ENCODE data around the gene TCF21. TPM values are rescaled to one million over a fixed set of nuclear protein-coding genes. Genes with fewer than 3 reads are reported as not detected.
"Not testable (repeated sequence)": the region's sequence is repeated elsewhere in the genome, so short reads cannot be mapped to it uniquely, and the experiment has no call there.

TCF21 gene
- total RNA-seq, 1 donor from 2014 or later: not detected

GRCh38 chr6:133918208-133918930, 29.5 kb downstream of the TCF21 start:
- no peak for DNase-seq (ENCODE audit: low read depth, low spot score)
- Mint-ChIP-seq H3K9me3 (peaks cover 4% of the 10 kb centered on the region), H3K36me3 (ENCODE audit: low read depth) (no peaks in the 10 kb centered on the region), H3K27ac (ENCODE audit: unreplicated experiment) (no peak overlapping the region), H3K4me1 (peaks cover 7% of the 10 kb centered on the region), H3K4me3 (no peak overlapping the region), H3K27me3 (ENCODE audit: low read depth) (no peaks in the 10 kb centered on the region)
- TF ChIP-seq CTCF (conservative IDR thresholded peaks at IDR 0.05): no peak

GRCh38 chr6:133919362-133919761, 30.4 kb downstream of the TCF21 start:
- H3K27ac Mint-ChIP-seq (ENCODE audit: unreplicated experiment): no peak overlapping the region

GRCh38 chr6:133921249-133921859, 32.4 kb downstream of the TCF21 start:
- peak; percentile 84 for TF ChIP-seq CTCF (conservative IDR thresholded peaks at IDR 0.05)
- Mint-ChIP-seq H3K9me3 (no peaks in the 10 kb centered on the region), H3K4me1 (peaks cover 7% of the 10 kb centered on the region), H3K27me3 (ENCODE audit: low read depth) (peaks cover 9% of the 10 kb centered on the region), H3K36me3 (ENCODE audit: low read depth) (no peaks in the 10 kb centered on the region), H3K4me3 (no peak overlapping the region), H3K27ac (ENCODE audit: unreplicated experiment) (no peak overlapping the region)
- peak; percentile 82 for DNase-seq (ENCODE audit: low read depth, low spot score)

More at GRCh38 chr6:133919362-133919761, 30.4 kb downstream of the TCF21 start:
- Mint-ChIP-seq H3K9me3 (no peaks in the 10 kb centered on the region), H3K27me3 (ENCODE audit: low read depth) (no peaks in the 10 kb centered on the region), H3K4me3 (no peak overlapping the region), H3K4me1 (peaks cover 7% of the 10 kb centered on the region), H3K36me3 (ENCODE audit: low read depth) (no peaks in the 10 kb centered on the region)
- DNase-seq (ENCODE audit: low read depth, low spot score): no peak
- no peak for TF ChIP-seq CTCF (conservative IDR thresholded peaks at IDR 0.05)

GRCh38 chr6:133923938-133924593, 35.2 kb downstream of the TCF21 start:
- H3K4me1 Mint-ChIP-seq: no peaks in the 10 kb centered on the region
- H3K27ac Mint-ChIP-seq (ENCODE audit: unreplicated experiment): no peak overlapping the region
- peak; percentile 92 for TF ChIP-seq CTCF (conservative IDR thresholded peaks at IDR 0.05)
- DNase-seq (ENCODE audit: low read depth, low spot score): peak; percentile 63
- H3K9me3 Mint-ChIP-seq: no peaks in the 10 kb centered on the region
- no peak overlapping the region for H3K4me3 Mint-ChIP-seq
- H3K36me3 Mint-ChIP-seq (ENCODE audit: low read depth): no peaks in the 10 kb centered on the region
- H3K27me3 Mint-ChIP-seq (ENCODE audit: low read depth): peaks cover 11% of the 10 kb centered on the region

- H3K27ac Mint-ChIP-seq (ENCODE audit: unreplicated experiment); H3K4me1 Mint-ChIP-seq; H3K27me3 Mint-ChIP-seq (ENCODE audit: low read depth); H3K36me3 Mint-ChIP-seq (ENCODE audit: low read depth); DNase-seq (ENCODE audit: low read depth, low spot score); H3K4me3 Mint-ChIP-seq: not testable (repeated sequence)
- peaks cover 18% of the 10 kb centered on the region for H3K9me3 Mint-ChIP-seq
These were observed 42.3 kb downstream of the TCF21 start for GRCh38 chr6:133931221-133931620.

GRCh38 chr6:133936352-133936751, 47.4 kb downstream of the TCF21 start:
- H3K4me3 Mint-ChIP-seq: not testable (repeated sequence)

More at GRCh38 chr6:133936352-133936751, 47.4 kb downstream of the TCF21 start:
- H3K4me1 Mint-ChIP-seq; H3K27ac Mint-ChIP-seq (ENCODE audit: unreplicated experiment); DNase-seq (ENCODE audit: low read depth, low spot score); H3K36me3 Mint-ChIP-seq (ENCODE audit: low read depth); H3K27me3 Mint-ChIP-seq (ENCODE audit: low read depth): not testable (repeated sequence)
- peaks cover 18% of the 10 kb centered on the region for H3K9me3 Mint-ChIP-seq

Measured in neural crest cell (in vitro differentiated cells).